ENCODE results near the gene ANK3.

- no peak for TF ChIP-seq CTCF (IDR thresholded peaks at IDR 0.05)
- no peak for TF ChIP-seq POLR2AphosphoS5 (IDR thresholded peaks at IDR 0.05)
- TF ChIP-seq POLR2A (IDR thresholded peaks at IDR 0.05): no peak
These were observed 245.6 kb downstream of the ANK3 start for GRCh38 chr10:60144099-60144498.
